ENCODE results near the gene MCTP2. TPM values are rescaled to one million over a fixed set of nuclear protein-coding genes. Genes with fewer than 3 reads are reported as not detected.

Gene MCTP2
- total and polyA plus RNA-seq, 2 of the 13 experiments (the other 11 are each of a cell fraction or from before 2014, with no cell fraction given) = 5.1 to 8.6 TPM

- intact Hi-C loops (cut with micrococcal nuclease; ENCODE audit: unreplicated experiment) = no loop called here
- BruUV-seq (replicated peaks) = no TSS peak
- CTCF ChIA-PET (ENCODE audit: low intra/inter-chr PET ratio, low total read pairs) = no interaction called here
- H3K27me3 ChIP-seq (ENCODE audit: control insufficient read depth in 1 of 2, insufficient read depth in 2 of 2, low read length in 2 of 2) = no peaks in the 10 kb centered on the region
- no peaks in the 10 kb centered on the region for H3K36me3 ChIP-seq (replicated peaks in 1 of 2; ENCODE audit: control insufficient read depth in 1 of 2, insufficient read depth in 2 of 2, low read length in 2 of 2)
- no peak overlapping the region for H2AFZ ChIP-seq (ENCODE audit: low read length)
- H3K27ac ChIP-seq (ENCODE audit: extremely low read length, insufficient read depth, low read length) = no peak overlapping the region
- no peaks in the 10 kb centered on the region for H4K20me1 ChIP-seq (ENCODE audit: insufficient read depth, low read length)
- no peak overlapping the region for H3K4me3 ChIP-seq (replicated peaks in 1 of 3; ENCODE audit: insufficient read depth in 1 of 3, low read depth in 2 of 3, low read length in 3 of 3)
- no peak for FAIRE-seq
- no peak overlapping the region for H3K9ac ChIP-seq (ENCODE audit: insufficient read depth, low read depth, low read length)
- POLR2A ChIA-PET = no interaction called here
- no peak for ATAC-seq
- no peaks in the 10 kb centered on the region for H3K4me1 ChIP-seq (ENCODE audit: insufficient read depth, low read length)
- no peak overlapping the region for H3K4me2 ChIP-seq (ENCODE audit: low read depth, low read length)
- TF ChIP-seq HNF4G (IDR thresholded peaks at IDR 0.05; ENCODE audit: borderline replicate concordance, low read depth, low read length) (no peak), HNF4G (CRISPR knock-in tag; IDR thresholded peaks at IDR 0.05; ENCODE audit: borderline replicate concordance, low read depth) (no peak), SIX1 (CRISPR knock-in tag; IDR thresholded peaks at IDR 0.05; ENCODE audit: borderline replicate concordance) (no peak), MTERF4 (CRISPR knock-in tag; IDR thresholded peaks at IDR 0.05) (no peak), ZNF710 (CRISPR knock-in tag; IDR thresholded peaks at IDR 0.05; ENCODE audit: borderline replicate concordance) (no peak), CREM (IDR thresholded peaks at IDR 0.05) (no peak), CREM (CRISPR knock-in tag; IDR thresholded peaks at IDR 0.05) (no peak)
- no peaks in the 10 kb centered on the region for H3K9me3 ChIP-seq (ENCODE audit: low read length)
- H3K79me2 ChIP-seq (ENCODE audit: insufficient read depth, low read length) = no peaks in the 10 kb centered on the region
- in situ Hi-C loops (cut with HindIII; ENCODE audit: extremely low pct_ligation_motif_present, low pct_unique_long_range_greater_than_20kb) = no loop called here
- DNase-seq (ENCODE audit: low spot score) = no peak
Observed at GRCh38 chr15:94446441-94446840, 215.1 kb downstream of the MCTP2 start.

Data from HepG2 (cell line).